WTC11 (cell line): ENCODE data around the gene STXBP1.

Experiments
- TF ChIP-seq, protein P1 (sequence below): sonication (generic); formaldehyde crosslinking; IDR thresholded peaks from 2 replicates; pipeline ENCODE4 v1.8.0; 2022; ENCODE audit warnings: mild to moderate bottlenecking, missing genetic modification reagents
- TF ChIP-seq, protein P2 (sequence below): sonication (generic); formaldehyde crosslinking; IDR thresholded peaks from 2 replicates; pipeline ENCODE4 v1.8.0; 2022; ENCODE audit warnings: mild to moderate bottlenecking, missing genetic modification reagents

DNA sequence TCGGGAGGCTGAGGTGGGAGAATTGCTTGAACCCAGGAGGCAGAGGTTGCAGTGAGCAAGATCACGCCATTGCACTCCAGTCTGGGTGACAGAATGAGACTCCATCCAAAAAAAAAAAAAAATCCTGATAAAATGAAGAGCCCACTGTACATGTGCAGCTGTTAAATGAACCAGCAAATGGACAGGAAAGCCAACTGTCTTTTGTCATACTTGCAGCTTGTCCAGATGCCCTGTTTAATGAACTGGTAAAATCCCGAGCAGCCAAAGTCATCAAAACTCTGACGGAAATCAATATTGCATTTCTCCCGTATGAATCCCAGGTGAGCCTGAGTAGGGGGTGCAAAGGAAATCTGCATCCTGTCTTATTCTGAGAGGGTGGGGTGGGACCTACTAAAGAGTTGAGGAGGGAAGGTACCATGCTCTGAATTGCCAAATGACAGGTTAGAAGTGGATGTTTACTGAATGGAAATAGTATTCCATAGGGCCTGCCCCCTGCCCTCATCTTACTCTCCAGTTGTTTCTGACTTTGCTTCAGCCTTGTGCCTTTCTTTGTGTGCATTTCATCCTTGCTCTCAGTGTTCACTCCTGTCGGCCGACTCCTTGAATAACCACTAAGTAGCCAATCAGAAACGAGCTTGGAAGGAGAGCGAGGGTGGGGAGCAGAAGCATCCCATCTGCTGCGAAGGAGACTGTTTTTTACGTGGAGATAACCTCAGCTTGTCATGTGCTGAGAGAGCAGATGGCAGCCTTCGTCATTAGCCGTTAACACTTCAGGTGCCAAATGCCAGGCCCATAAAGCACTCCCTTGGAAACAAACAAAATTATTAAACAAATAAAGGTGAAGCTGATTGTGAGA, 49.0 kb downstream of the STXBP1 start:
- TF ChIP-seq, protein P1, sequence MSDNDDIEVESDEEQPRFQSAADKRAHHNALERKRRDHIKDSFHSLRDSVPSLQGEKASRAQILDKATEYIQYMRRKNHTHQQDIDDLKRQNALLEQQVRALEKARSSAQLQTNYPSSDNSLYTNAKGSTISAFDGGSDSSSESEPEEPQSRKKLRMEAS (CRISPR knock-in tag), result no peak
- TF ChIP-seq, protein P2, sequence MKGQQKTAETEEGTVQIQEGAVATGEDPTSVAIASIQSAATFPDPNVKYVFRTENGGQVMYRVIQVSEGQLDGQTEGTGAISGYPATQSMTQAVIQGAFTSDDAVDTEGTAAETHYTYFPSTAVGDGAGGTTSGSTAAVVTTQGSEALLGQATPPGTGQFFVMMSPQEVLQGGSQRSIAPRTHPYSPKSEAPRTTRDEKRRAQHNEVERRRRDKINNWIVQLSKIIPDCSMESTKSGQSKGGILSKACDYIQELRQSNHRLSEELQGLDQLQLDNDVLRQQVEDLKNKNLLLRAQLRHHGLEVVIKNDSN (CRISPR knock-in tag), result no peak
